Skin epidermis (tissue), 12 donors: ENCODE measurements around the gene RBM26.

Source experiments
- H3K27ac ChIP-seq, 21 experiments: fragments of 200-600 bp; sonication (generic) in 11 of 21; one replicate each; pipeline ENCODE4 v1.5.0; 2020; ENCODE audit warnings: mild to moderate bottlenecking in 3 of 21, inconsistent platforms in 2 of 21, moderate library complexity in 2 of 21
- H3K4me3 ChIP-seq, 7 experiments: fragments of 200-600 bp; sonication (generic) in 2 of 7; one replicate each; pipeline ENCODE4 v1.5.0; 2020; ENCODE audit warnings: inconsistent platforms in 2 of 7, mild to moderate bottlenecking in 2 of 7, moderate library complexity in 1 of 7

The RBM26 gene

DNA sequence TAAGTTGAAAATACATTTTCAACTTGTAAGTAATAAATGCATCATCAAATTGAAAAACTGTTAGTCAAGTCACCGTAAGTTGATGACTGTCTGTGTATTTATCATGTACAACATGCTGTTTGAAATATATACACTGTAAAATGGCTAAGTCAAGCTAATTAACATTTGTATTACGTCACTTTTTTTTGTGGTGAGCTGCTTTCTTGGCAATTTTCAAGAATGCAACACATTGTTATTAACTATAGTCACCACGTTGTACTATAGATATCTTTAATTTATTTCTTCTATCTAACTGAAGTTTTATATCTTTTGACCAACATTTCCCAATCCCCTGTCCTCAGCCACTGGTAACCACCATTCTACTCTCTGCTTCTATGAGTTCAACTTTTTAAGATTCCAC lies 57.0 kb downstream of the RBM26 start:
- H3K27ac ChIP-seq: no peak overlapping the region

DNA sequence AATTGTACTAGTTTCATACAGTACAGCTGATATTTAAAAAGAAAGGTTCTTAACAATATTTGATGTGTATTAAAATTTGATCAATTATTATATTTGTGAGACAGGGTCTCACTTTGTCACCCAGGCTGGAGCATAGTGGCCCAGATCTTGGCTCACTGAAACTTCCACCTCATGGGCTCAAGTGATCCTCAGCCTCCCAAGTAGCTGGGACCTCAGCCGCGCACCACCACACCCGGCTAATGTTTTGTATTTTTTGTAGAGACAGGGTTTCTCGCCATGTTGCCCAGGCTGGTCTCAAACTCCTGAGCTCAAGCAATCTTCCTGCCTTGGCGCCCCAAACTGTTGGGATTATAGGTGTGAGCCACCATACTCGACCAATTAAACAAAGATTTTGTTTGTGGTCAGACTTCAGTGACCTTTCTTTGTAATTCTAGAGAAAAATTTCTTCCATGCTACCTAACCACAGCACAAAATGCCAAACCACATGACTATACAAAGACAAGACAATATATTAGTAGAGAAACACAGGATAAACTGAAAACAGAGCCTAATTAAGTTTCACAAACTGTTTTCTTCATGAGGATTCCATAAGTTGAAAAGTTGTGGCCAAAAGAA lies 59.6 kb downstream of the RBM26 start:
- Histone ChIP-seq H3K27ac (no peak overlapping the region), H3K4me3 (no peak overlapping the region)

More for the DNA sequence above, 57.0 kb downstream of the RBM26 start:
- no peak overlapping the region for H3K4me3 ChIP-seq

DNA sequence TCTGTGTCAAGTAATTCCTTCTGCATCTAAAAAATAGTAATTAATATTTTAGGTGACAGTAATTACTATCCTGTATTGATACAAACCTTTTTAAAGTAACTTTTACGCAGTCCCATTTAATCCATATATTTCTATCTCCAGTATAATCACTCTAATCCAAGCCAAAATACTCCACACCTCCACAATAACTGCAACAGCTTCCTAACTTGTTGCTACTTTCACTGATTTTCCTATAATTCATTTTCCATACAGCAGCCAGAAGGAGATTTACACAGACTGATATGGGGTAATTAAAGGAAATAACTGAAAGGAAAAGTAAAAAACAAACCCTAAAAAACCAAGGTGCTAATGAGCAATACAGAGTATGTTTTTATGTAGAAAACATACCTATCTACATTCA lies 64.9 kb downstream of the RBM26 start:
- no peak overlapping the region for H3K27ac ChIP-seq

DNA sequence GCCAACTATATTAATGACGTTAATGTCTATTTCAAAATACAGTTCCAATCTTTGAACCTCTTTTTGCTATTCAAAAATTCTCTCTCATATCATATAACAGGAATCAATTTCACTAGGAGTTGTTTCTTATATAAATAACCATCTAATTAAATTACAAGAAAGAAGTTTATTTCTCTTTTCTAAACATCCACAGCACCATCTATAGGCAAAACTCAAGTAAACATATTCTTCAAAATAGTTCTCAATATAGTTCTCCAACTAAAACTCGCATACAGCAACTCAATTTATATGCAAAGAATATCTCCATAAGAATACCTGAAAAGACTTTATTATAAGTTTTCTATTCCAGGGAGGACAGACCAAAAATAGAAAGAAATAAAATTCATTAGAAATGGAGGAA lies 65.6 kb downstream of the RBM26 start:
- Histone ChIP-seq H3K27ac (no peak overlapping the region), H3K4me3 (no peak overlapping the region)

More for the DNA sequence above, 64.9 kb downstream of the RBM26 start:
- no peak overlapping the region for H3K4me3 ChIP-seq

DNA sequence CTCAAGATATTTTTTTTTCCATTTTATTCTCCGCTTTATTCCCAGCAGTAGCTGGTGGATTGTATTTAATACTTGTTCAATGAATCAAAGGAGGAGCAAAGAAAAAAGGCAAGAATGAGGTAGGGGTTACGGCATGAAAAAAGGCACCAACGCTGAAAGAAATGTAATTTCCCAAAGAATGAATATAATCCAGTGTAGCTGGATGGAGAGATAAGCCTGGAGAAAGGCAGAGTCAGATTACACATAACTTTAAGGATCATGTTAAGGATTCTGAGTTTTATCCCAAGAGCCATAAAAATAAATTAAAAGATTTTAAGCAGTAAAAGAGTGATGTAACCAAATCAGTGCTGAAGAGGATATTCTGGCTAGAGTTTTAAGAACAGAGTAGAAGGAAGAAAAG lies 67.7 kb downstream of the RBM26 start:
- no peak overlapping the region for H3K4me3 ChIP-seq
- H3K27ac ChIP-seq: no peak overlapping the region

DNA sequence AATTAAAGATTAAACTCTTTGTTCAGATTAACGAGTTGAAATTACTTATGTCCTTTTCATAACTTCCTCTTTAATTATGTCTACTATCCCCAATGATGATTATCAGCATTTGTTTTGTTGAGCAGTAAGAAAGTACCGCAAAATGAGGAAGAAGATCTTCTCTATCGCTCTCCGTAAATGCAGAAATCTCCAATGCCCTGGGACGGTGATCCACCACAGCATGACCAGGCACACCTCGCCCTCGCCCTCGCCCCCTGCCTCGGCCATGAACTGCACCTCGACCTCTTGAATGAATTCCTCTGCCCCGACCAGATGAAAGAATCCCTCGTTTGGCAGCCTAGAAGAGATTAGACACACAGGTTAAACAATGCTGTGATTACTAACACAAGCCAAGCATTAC lies 69.1 kb downstream of the RBM26 start:
- no peak overlapping the region for H3K27ac ChIP-seq
- H3K4me3 ChIP-seq: no peak overlapping the region

DNA sequence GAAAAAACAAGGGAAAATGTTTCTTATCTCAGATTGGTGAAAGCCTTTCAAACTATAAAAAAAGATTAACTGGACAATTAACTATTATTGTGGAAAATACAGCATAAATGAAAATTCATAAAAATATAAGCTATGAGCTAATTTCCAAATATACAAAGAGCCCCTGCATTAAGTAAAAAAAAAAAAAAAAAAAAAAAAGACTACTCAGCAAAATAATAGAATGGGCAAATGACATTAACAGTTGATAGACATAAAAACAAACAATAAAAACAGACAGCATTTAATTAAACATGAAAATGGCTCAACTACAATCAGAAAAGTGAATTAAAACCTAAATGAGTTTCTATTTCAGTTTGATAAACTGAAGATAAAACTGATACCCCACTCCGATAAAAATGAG lies 77.5 kb downstream of the RBM26 start:
- H3K4me3 ChIP-seq: no peak overlapping the region
- no peak overlapping the region for H3K27ac ChIP-seq

DNA sequence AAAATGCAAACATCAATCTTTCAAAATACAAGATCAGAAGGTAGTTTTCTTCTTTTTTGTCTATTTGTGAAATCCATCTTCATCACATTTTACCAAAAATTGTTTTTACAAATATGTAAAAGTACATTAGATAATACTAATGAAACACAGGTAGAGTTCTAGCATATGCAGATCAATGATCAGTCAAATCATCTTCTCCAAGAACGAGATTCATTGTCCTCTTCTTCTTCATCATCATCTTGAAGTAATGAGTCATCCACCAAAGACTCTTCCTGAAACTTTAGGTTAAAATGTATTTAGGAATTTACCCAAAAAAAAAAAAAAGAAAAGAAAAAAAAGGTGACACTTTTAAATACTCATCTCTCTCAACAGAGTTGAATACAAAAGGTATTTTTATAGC lies 85.6 kb downstream of the RBM26 start:
- Histone ChIP-seq H3K4me3 (no peak overlapping the region), H3K27ac (no peak overlapping the region)

DNA sequence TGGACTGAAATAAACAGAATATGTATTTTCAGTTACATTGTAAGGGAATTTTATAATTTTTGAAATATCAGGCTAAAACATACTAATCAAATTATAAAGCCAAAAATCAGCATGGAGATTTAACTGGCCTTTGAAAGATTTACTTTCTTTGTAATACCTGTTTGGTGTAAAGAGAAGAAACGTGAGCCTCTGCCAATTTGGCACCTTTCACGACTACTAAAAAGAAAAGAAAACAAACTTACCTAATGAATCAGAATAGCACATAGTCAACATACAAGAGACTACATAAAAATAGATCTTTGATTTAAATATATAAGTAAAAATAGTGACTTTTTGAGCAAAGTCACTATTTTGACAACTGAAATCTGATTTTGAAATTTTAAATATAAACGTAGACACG lies 87.4 kb downstream of the RBM26 start:
- Histone ChIP-seq H3K4me3 (no peak overlapping the region), H3K27ac (no peak overlapping the region)

DNA sequence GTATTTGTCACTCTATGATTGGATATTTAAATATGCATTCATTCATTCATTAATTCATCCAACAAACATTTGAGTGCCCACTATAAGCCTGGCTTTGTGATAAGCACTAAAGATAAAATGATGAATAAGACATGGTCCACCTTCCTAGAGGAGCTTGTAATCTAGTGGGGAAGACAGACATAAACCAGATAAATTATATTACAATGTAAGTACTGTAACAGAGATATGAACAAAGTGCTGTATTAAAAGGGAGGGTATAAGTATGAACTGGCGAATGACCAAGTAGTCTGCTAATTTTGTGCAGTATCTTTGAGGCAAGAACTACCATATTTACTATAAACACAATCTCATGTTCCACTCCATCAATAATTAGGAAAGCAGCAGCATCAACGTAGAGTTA lies 88.2 kb downstream of the RBM26 start:
- Histone ChIP-seq H3K4me3 (no peak overlapping the region), H3K27ac (no peak overlapping the region)

DNA sequence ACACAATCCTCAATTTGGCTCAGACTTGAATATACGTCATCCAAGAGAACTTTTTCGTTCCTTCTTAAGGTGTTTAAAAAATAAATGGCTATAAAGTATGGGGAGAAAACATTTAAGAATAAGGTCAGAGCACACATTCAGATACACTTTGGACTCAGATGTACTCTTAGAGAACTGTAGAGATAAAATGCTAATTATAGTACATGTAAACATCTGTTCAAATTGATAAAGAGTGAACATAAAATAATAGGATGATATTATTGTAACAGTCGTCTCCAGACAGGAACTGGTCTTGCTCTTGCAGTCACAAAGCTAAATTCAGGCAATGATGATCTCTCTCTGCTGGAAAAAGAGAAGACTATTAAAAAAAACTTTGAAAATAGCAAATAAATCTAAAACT lies 91.4 kb downstream of the RBM26 start:
- Histone ChIP-seq H3K27ac (no peak overlapping the region), H3K4me3 (no peak overlapping the region)

DNA sequence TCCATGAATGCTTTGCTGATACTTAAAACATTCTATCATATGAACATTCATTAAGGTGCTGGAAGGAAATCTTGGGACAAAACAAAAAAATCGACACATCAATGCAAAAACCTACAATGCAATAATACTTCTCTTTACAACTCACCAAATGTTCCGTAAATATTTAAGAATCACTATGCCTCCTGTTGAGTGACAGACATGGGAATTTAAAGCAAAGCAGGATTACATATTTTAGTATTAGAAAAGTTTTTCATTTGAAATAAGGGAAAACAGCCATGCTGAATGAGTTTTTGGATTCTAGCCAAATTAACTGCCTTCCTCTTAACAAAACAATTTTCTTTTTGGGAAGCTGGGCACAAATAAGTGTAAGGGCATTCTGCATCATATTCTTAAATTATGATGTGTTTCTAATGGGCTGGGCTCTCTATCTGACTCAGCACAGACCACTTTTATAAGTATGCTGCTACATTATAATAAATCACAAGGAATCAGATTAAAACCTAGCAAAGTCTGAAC lies 93.7 kb downstream of the RBM26 start:
- H3K27ac ChIP-seq: no peak overlapping the region

DNA sequence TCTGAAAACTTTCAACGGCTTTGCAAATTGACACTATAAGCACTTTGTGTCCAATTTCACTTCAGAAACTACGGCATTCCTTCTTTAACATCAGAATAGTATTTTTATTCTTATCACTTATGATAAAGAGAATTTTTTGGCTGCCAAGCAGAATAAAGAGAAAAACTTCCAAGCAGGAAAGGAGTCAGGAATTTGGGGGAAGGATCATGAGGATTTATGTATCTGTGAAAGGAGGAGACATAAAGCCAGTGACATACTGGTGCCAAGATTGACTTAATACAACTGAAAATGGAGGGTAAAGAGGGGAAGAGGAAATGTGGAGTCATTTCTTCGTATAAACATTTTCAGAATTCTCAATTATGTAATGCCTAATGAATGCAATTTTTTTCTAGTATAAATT lies 94.7 kb downstream of the RBM26 start:
- Histone ChIP-seq H3K4me3 (no peak overlapping the region), H3K27ac (no peak overlapping the region)

More for the DNA sequence above, 93.7 kb downstream of the RBM26 start:
- H3K4me3 ChIP-seq: no peak overlapping the region

DNA sequence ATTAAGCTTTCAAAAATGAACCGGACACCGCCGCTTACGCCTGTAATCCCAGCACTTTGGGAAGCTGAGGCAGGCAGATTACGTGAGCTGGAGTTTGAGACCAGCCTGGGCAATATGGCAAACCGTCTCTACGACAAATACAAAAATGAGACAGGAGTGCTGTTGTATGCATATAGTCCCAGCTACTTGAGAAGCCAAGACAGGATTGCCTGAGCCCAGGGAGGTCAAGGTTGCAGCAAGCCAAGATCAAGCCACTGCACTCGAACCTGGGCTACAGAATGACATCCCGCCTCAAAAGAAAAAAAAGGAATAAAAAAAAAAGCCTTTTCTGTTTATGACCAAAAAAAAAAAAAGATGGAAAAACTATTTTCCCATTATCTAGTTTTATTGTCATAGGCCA lies 96.4 kb downstream of the RBM26 start:
- Histone ChIP-seq H3K27ac (no peak overlapping the region), H3K4me3 (no peak overlapping the region)

DNA sequence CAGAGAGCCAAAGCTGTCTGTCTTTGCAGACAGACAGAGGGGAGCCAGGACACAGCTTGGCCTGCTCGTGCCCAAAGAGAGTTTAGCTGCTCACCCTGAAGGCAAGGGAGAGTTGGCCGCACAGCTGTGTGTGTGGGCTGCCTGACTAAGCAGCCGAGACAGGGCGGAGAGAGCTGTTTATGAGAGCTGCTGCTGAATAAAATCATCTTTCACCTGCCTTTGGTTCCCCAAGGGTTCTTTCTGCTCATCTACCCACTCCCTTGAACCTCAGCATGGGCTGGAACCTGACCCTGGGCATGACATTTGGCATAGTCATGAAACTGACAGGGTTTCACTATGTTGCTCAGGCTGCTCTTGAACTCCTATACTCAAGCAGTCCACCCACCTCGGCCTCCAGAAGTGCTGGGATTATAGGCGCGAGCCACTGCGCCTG lies 98.2 kb downstream of the RBM26 start:
- Histone ChIP-seq H3K4me3 (no peak overlapping the region), H3K27ac (no peak overlapping the region)

DNA sequence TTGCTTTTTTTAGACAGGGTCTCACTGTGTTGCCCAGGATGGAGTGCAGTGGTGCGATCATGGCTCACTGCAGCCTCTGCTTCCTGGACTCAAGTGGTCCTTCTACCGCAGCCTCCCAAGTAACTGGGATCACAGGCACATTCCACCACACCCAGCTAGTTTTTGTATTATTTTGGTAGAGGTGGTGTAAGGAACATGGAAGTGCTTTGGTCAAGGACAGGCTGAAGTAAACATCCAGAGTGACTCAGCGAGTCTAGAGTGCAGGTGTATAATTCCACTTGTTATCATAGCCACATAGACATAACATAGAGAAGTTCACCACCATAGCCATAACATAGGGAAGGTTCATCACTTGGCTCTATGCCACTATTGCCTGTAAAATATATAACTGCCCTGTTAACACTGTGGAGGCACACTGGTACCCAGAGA lies 98.6 kb downstream of the RBM26 start:
- Histone ChIP-seq H3K27ac (no peak overlapping the region), H3K4me3 (no peak overlapping the region)

DNA sequence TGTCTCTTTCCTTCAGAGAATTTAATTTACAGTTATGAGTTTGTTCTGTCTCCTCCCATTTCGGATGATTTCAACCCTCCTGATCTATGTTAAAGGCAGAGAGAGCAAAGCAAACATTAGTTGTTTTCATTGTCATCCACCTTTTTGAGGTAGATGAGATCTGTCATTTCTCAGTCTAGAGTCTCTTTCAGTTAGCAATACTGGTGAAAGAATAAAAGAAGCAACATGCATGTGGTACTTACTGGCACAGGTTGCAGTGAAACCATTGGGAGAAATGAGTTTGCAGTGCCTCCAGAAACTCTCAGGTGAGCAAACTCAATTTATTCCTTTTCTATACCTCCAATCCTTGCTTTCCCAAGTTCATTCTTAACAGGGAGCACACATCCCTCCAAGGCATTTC lies 99.4 kb downstream of the RBM26 start:
- H3K27ac ChIP-seq: no peak overlapping the region

DNA sequence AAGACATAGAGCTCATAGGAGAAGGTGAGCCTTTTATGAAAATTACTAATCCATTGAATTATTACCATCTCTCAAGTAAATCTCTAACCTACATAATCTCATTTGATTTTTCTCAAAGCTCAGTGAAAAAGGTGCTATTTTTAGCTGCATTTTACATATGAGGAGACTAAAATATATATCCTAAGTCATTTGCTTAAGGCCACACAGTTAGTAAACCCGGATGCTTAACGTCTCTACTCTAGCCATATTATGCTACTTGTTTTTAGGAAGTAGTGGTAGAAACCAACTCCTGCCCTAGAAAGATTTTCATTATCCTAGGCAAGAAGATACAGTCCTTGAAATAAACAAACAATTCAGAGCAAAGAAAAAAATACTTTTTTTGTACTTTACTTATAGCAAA lies 108.9 kb downstream of the RBM26 start:
- Histone ChIP-seq H3K27ac (no peak overlapping the region), H3K4me3 (no peak overlapping the region)

More for the DNA sequence above, 99.4 kb downstream of the RBM26 start:
- H3K4me3 ChIP-seq: no peak overlapping the region

DNA sequence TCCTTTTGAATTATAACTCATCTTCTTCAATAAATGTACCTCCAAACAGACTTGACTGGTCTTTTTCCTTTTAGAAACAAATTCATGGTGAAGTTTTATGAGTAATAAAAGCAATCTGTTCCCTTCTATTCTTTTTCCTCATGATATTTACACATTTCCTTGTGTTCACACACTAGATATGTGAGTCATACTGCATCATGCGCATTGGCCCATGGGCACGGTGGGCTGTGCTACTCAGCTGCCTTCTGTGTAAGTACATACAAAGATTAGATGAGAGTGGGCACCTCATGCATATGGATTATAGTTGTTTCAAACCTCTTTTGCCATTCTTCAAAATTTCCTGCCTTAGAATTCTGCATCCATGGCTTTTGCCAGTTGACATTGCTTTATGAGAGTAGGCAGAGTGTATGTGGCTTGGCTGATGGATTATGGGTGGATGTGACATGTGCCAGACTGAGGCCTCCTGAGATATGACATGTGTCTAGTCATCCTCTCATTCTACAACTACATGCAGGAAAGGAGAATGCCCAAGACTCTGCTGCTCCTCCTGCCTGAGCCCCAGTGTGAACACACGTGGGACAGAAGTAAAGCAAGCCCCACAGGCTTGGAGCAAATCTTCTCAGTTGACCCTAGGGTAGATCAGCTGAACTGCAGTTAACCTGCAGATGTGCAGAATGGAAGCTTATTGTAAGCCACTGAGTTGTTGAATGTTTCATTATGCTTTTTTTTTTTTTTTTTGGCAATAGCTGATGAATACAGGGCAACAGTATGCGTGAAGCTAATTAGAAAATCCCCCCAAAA lies 109.9 kb downstream of the RBM26 start:
- H3K27ac ChIP-seq: no peak overlapping the region
- H3K4me3 ChIP-seq: no peak overlapping the region

DNA sequence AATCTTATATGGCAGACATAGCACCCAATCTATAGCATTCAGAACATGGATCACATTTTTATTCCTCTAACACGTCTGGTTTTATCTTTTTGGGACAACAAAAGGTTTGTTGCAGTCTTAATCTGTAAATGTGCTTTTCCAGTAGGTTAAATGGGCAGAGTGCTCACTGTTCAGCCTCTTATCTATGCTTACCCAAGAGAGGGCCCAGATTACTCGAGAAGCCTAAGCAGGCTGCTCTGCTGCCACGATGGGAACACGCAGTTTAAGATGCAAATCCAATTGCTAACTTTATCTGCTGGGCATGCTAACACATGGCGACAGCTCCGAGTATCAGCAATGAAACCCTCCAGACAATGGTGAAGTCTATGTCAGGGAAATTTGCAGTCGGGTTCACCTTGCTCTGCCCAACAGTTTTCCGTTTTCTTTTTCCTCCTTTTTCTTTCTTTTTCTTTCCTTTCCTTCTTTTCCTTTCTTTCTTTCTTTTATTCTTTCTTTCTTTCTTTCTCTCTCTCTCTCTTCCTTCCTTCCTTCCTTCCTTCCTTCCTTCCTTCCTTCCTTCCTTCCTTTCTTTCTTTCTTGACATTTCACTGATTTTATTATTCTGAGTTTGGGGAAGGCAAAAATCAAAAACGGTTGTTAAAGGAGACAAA lies 115.3 kb downstream of the RBM26 start:
- H3K27ac ChIP-seq: no peak overlapping the region
- H3K4me3 ChIP-seq: no peak overlapping the region

DNA sequence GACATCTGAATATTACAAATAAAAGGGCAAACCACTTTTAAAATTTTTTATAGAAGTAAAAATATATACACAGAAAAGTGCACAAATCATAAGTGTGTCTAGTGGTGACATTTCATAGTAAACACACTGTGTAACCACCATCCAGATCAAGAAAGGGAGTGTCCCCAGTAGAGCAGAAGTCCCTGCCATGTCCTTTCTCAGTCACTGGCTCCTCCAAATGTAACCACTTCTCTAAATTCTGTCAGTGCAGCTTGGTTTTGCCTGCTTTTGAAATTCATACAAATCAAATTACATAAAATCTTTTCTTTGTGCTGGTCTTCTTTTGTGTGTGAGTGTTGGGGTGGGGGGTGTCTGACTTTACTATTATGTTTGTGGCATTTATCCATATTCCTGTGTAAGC lies 116.5 kb downstream of the RBM26 start:
- Histone ChIP-seq H3K27ac (no peak overlapping the region), H3K4me3 (no peak overlapping the region)
